ENCODE measurements around the gene KCNG2. TPM values are rescaled to one million over a fixed set of nuclear protein-coding genes. Genes with fewer than 3 reads are reported as not detected.

KCNG2 gene
- total RNA-seq, 2 donors from 2014 or later = not detected

GRCh38 chr18:79910563-79911343, 113.0 kb downstream of the KCNG2 start:
- DNase-seq = peak in 2 of 4 donors; percentile 1 to 3
- no peak for TF ChIP-seq POLR2A (IDR thresholded peaks at IDR 0.05)
- no peak for TF ChIP-seq CTCF (IDR thresholded peaks at IDR 0.05)
- Histone ChIP-seq H3K4me3 (no peak overlapping the region), H3K9me3 (no peaks in the 10 kb centered on the region), H3K4me1 (no peaks in the 10 kb centered on the region), H3K27ac (no peak overlapping the region), H3K36me3 (replicated peaks in 1 of 2; ENCODE audit: insufficient read depth in 1 of 2, low read depth in 2 of 2) (peaks cover 0 to 3% of the 10 kb centered on the region in 2 donors), H3K27me3 (no peaks in the 10 kb centered on the region)
- intact Hi-C loops (cut with DNase I) = no loop called here
- no peak for ATAC-seq
- WGBS, 2 donors = 85 to 86% methylated on average over 12 to 15 of the region's 16 CpGs

- Histone ChIP-seq H3K27me3 (no peaks in the 10 kb centered on the region), H3K4me1 (no peaks in the 10 kb centered on the region), H3K36me3 (replicated peaks in 1 of 2; ENCODE audit: insufficient read depth in 1 of 2, low read depth in 2 of 2) (peaks cover 0 to 3% of the 10 kb centered on the region in 2 donors), H3K4me3 (no peak overlapping the region), H3K9me3 (no peaks in the 10 kb centered on the region), H3K27ac (no peak overlapping the region)
- WGBS, 2 donors = 83 to 92% methylated on average over 19 to 29 of the region's 29 CpGs
- TF ChIP-seq CTCF (IDR thresholded peaks at IDR 0.05) (no peak), POLR2A (IDR thresholded peaks at IDR 0.05) (no peak)
- ATAC-seq (no peak), DNase-seq (no peak)
- intact Hi-C loops (cut with DNase I) = no loop called here
Measured at GRCh38 chr18:79911344-79912270, 113.9 kb downstream of the KCNG2 start.

GRCh38 chr18:79912409-79912991, 114.8 kb downstream of the KCNG2 start:
- TF ChIP-seq CTCF (IDR thresholded peaks at IDR 0.05) = no peak
- TF ChIP-seq POLR2A (IDR thresholded peaks at IDR 0.05) = no peak
- intact Hi-C loops (cut with DNase I) = no loop called here
- peak; percentile 43 for ATAC-seq
- Histone ChIP-seq H3K27me3 (no peaks in the 10 kb centered on the region), H3K27ac (no peak overlapping the region), H3K4me1 (no peaks in the 10 kb centered on the region), H3K4me3 (no peak overlapping the region), H3K36me3 (replicated peaks in 1 of 2; ENCODE audit: insufficient read depth in 1 of 2, low read depth in 2 of 2) (peaks cover 0 to 3% of the 10 kb centered on the region in 2 donors), H3K9me3 (no peaks in the 10 kb centered on the region)
- DNase-seq = peak in 1 of 4 donors; percentile 34
- WGBS, 2 donors = 85 to 88% methylated on average over 16 to 19 of the region's 20 CpGs

- H3K4me3 ChIP-seq = no peak overlapping the region
- H3K36me3 ChIP-seq (replicated peaks in 1 of 2; ENCODE audit: insufficient read depth in 1 of 2, low read depth in 2 of 2) = peaks cover 0 to 3% of the 10 kb centered on the region in 2 donors
- WGBS, 2 donors = 87 to 92% methylated on average over 26 to 28 of the region's 28 CpGs
- DNase-seq (no peak), ATAC-seq (no peak)
- no peak overlapping the region for H3K27ac ChIP-seq
- no peaks in the 10 kb centered on the region for H3K4me1 ChIP-seq
- H3K9me3 ChIP-seq = no peaks in the 10 kb centered on the region
- intact Hi-C loops (cut with DNase I) = no loop called here
- no peak for TF ChIP-seq POLR2A (IDR thresholded peaks at IDR 0.05)
- no peak for TF ChIP-seq CTCF (IDR thresholded peaks at IDR 0.05)
- H3K27me3 ChIP-seq = no peaks in the 10 kb centered on the region
Measured at GRCh38 chr18:79912994-79913831, 115.5 kb downstream of the KCNG2 start.

All from body of pancreas (tissue), 4 donors.